ENCODE results near the gene SLC25A53. TPM values are rescaled to one million over a fixed set of nuclear protein-coding genes. Genes with fewer than 3 reads are reported as not detected.
A peak's percentile ranks its signal among the peaks of the same experiment; 100 is the strongest.

The SLC25A53 gene
- total and polyA plus RNA-seq, 8 donors = 3.0 to 5.8 (median 4.0) TPM

DNA sequence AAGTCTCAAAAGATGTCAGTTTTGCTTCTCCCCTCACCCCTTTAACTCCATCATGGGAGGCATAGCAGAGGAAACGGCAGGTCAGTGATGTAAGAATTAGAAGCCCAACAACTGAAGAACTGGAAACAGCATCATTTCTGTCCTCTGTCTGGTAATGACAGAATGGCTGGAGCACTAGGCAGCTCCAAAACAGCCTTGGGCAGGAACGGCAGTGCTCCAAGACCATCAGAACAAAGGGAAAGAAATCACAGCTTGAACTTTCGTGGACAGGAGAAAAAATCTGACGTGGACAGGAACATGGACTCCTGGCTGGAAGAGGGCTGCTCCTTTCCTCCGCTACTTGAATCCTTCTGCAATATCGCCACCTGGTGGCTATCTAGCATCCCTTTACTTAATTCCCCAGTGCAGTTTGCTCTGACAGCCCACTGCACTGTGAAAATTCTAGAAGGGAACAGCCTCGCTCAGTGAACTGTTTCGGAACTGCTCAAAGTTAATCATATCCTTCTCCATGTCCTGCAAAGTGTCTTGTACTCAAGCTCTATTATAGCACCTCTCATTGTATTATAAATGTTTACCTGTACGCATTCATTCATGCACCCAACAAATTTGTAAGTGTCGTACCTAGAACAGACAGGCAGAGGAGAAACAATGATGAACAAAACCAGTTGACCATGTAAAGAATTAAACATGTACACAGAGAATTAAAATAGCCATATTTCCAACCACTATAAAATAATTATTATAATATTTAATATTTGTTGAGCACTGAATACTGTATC is 20.4 kb downstream of the SLC25A53 start:
- H3K27ac ChIP-seq = no peak overlapping the region
- intact Hi-C loops (cut with DNase I) = no loop called here
- FAIRE-seq (peak; percentile 93), DNase-seq (peak in 4 of 6 donors; percentile 51 to 76 (median 66)), ATAC-seq (peak; percentile 88 to 97 (median 96))
- no peaks in the 10 kb centered on the region for H3K4me1 ChIP-seq
- no peaks in the 10 kb centered on the region for H3K36me3 ChIP-seq
- peak overlapping the region in 2 of 4 donors; percentile 24 to 32 for H3K4me3 ChIP-seq
- WGBS, 2 donors = 20 to 21% methylated on average over 10 of the region's 10 CpGs
- TF ChIP-seq, protein P1, sequence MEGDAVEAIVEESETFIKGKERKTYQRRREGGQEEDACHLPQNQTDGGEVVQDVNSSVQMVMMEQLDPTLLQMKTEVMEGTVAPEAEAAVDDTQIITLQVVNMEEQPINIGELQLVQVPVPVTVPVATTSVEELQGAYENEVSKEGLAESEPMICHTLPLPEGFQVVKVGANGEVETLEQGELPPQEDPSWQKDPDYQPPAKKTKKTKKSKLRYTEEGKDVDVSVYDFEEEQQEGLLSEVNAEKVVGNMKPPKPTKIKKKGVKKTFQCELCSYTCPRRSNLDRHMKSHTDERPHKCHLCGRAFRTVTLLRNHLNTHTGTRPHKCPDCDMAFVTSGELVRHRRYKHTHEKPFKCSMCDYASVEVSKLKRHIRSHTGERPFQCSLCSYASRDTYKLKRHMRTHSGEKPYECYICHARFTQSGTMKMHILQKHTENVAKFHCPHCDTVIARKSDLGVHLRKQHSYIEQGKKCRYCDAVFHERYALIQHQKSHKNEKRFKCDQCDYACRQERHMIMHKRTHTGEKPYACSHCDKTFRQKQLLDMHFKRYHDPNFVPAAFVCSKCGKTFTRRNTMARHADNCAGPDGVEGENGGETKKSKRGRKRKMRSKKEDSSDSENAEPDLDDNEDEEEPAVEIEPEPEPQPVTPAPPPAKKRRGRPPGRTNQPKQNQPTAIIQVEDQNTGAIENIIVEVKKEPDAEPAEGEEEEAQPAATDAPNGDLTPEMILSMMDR (IDR thresholded peaks at IDR 0.05) = peak; percentile 76 to 81 (median 80)
- no peaks in the 10 kb centered on the region for H3K9me3 ChIP-seq
- H3K27me3 ChIP-seq = no peaks in the 10 kb centered on the region

DNA sequence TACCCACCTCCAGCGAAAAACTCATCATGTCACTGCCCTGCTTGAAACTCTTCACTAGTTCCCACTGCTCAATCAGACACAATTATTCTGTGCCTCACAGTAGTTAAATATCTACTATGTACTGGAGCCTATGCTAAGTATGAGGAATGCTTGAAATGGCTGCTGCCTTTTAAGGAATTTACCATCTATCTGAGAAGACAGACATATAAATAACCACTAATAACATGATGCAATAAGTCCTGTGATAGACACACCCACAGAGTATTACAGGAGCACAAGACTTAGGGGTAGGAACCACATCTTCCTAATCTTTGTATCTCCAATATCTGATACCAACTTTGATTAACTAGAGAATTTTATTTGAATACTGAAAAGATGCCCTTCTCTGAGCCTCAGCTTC is 21.1 kb downstream of the SLC25A53 start:
- DNase-seq = no peak
- 79 to 93% methylated on average over 1 of the region's 1 CpG for WGBS, 2 donors

DNA sequence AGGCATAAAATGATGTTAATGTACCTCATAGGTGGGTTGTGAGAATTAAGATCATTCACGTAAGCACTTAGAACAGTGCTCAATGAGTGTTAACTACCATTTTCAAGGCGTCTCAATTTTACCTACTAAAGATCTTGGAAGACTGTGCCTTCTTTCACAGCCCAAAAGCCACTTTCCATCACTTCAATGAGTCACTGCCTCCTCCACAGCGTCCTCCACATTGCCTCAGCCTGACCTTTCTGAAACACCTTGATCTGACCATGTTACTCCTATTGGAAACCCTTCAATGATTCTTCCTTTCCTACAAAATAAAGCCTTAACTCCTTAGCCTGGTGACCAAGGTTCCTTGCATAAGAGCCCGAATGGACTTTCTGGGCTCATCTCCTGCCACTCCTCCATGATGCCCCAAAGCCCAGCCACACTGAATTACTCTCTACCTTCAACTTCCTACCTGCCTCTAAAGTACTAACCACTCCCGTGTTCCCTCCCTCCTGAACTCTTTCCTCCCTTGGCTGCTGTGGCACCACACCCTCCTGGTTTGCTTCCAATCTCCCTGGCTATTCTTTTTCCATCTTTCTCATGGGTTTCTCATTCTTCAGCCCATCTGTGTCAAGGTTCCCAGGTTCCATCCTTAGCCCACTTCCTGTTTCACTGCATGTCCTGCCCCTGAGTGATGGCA is 22.1 kb downstream of the SLC25A53 start:
- intact Hi-C loops (cut with DNase I) = no loop called here

More for the DNA sequence above, 21.1 kb downstream of the SLC25A53 start:
- no peaks in the 10 kb centered on the region for H3K36me3 ChIP-seq
- FAIRE-seq = no peak
- H3K27me3 ChIP-seq = no peaks in the 10 kb centered on the region
- H3K9me3 ChIP-seq = no peaks in the 10 kb centered on the region
- intact Hi-C loops (cut with DNase I) = no loop called here
- no peak overlapping the region for H3K27ac ChIP-seq
- H3K4me1 ChIP-seq = no peaks in the 10 kb centered on the region
- H3K4me3 ChIP-seq = no peak overlapping the region
- no peak for ATAC-seq
- TF ChIP-seq, protein P1 (IDR thresholded peaks at IDR 0.05) = no peak

DNA sequence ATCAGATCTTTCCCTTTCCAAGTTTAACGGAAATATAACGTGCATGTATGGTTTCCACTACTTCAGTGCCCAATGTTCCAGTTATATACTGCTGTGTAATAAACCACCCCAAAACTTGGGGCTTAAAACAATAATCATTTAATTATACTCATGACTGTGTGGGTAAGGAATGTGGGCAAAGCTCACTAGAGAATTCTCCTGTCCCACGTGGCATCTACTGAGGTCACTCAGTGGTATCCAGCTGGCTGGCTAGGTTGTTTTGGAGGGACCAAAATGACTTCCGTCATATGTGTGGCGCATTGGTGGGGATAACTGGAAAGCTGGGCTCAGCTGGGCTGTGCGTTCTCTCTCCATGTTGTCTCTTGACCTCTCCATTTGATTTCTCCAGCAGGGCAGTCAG is 26.0 kb downstream of the SLC25A53 start:
- FAIRE-seq = no peak
- intact Hi-C loops (cut with DNase I) = no loop called here
- no peak for ATAC-seq
- H3K4me1 ChIP-seq = no peaks in the 10 kb centered on the region
- no peak for DNase-seq
- WGBS, 2 donors = 66 to 90% methylated on average over 6 of the region's 6 CpGs
- no peak overlapping the region for H3K27ac ChIP-seq
- peaks cover 0 to 6% (median 0%) of the 10 kb centered on the region in 3 donors for H3K36me3 ChIP-seq
- TF ChIP-seq, protein P1 (IDR thresholded peaks at IDR 0.05) = no peak
- H3K4me3 ChIP-seq = no peak overlapping the region
- peaks cover 0 to 17% (median 3%) of the 10 kb centered on the region in 4 donors for H3K27me3 ChIP-seq
- no peaks in the 10 kb centered on the region for H3K9me3 ChIP-seq

More for the DNA sequence above, 22.1 kb downstream of the SLC25A53 start:
- DNase-seq = no peak
- Histone ChIP-seq H3K4me1 (no peaks in the 10 kb centered on the region), H3K27me3 (no peaks in the 10 kb centered on the region), H3K36me3 (no peaks in the 10 kb centered on the region), H3K4me3 (no peak overlapping the region), H3K9me3 (no peaks in the 10 kb centered on the region), H3K27ac (no peak overlapping the region)
- WGBS, 2 donors = 66 to 84% methylated on average over 5 of the region's 5 CpGs
- TF ChIP-seq, protein P1 (IDR thresholded peaks at IDR 0.05) = no peak
- ATAC-seq = no peak
- FAIRE-seq = no peak

Measured in pancreas (tissue), 10 donors.